ENCODE data around the gene MEF2C.

MEF2C gene

GRCh38 chr5:88888291-88888690, 5.3 kb upstream of the MEF2C start:
- DNase-seq (ENCODE audit: low spot score): no peak

- DNase-seq (ENCODE audit: low spot score): no peak
Measured at GRCh38 chr5:88887342-88887741, 4.4 kb upstream of the MEF2C start.

GRCh38 chr5:88886746-88887341, 3.9 kb upstream of the MEF2C start:
- DNase-seq (ENCODE audit: low spot score): no peak

GRCh38 chr5:88886252-88886651, 3.3 kb upstream of the MEF2C start:
- no peak for DNase-seq (ENCODE audit: low spot score)

- no peak for DNase-seq (ENCODE audit: low spot score)
Measured at GRCh38 chr5:88885002-88885401, 2.0 kb upstream of the MEF2C start.

- DNase-seq (ENCODE audit: low spot score): no peak
Measured at GRCh38 chr5:88884608-88884877, 1.6 kb upstream of the MEF2C start.

GRCh38 chr5:88883836-88884607, 1.0 kb upstream of the MEF2C start:
- DNase-seq (ENCODE audit: low spot score): peak; percentile 62

GRCh38 chr5:88882276-88883038, 527 bp downstream of the MEF2C start:
- no peak for DNase-seq (ENCODE audit: low spot score)

GRCh38 chr5:88881571-88881971, 1.4 kb downstream of the MEF2C start:
- no peak for DNase-seq (ENCODE audit: low spot score)

GRCh38 chr5:88880201-88880600, 2.8 kb downstream of the MEF2C start:
- no peak for DNase-seq (ENCODE audit: low spot score)

GRCh38 chr5:88879724-88880123, 3.3 kb downstream of the MEF2C start:
- DNase-seq (ENCODE audit: low spot score): no peak

GRCh38 chr5:88878976-88879375, 4.0 kb downstream of the MEF2C start:
- DNase-seq (ENCODE audit: low spot score): no peak

GRCh38 chr5:88877826-88878225, 5.2 kb downstream of the MEF2C start:
- DNase-seq (ENCODE audit: low spot score): no peak

- no peak for DNase-seq (ENCODE audit: low spot score)
Measured at GRCh38 chr5:88876714-88877113, 6.3 kb downstream of the MEF2C start.

- DNase-seq (ENCODE audit: low spot score): no peak
Measured at GRCh38 chr5:88875341-88876234, 7.4 kb downstream of the MEF2C start.

- DNase-seq (ENCODE audit: low spot score): no peak
Measured at GRCh38 chr5:88873447-88873846, 9.5 kb downstream of the MEF2C start.

- no peak for DNase-seq (ENCODE audit: low spot score)
Measured at GRCh38 chr5:88872971-88873370, 10.0 kb downstream of the MEF2C start.

- no peak for DNase-seq (ENCODE audit: low spot score)
Measured at GRCh38 chr5:88870285-88870684, 12.7 kb downstream of the MEF2C start.

- DNase-seq (ENCODE audit: low spot score): no peak
Measured at GRCh38 chr5:88868468-88869068, 14.4 kb downstream of the MEF2C start.

- DNase-seq (ENCODE audit: low spot score): no peak
Measured at GRCh38 chr5:88867638-88868037, 15.3 kb downstream of the MEF2C start.

GRCh38 chr5:88863523-88863922, 19.5 kb downstream of the MEF2C start:
- no peak for DNase-seq (ENCODE audit: low spot score)
